ENCODE data around the gene ULBP2. TPM values are rescaled to one million over a fixed set of nuclear protein-coding genes. Genes with fewer than 3 reads are reported as not detected.
"Not testable (repeated sequence)": the region's sequence is repeated elsewhere in the genome, so short reads cannot be mapped to it uniquely, and the experiment has no call there.

The ULBP2 gene
- total RNA-seq, 1 donor from 2014 or later, result not detected

GRCh38 chr6:149935246-149935645 lies 6.6 kb upstream of the ULBP2 start:
- H3K4me3 ChIP-seq, result no peak overlapping the region
- DNase-seq (ENCODE audit: low spot score in 2 of 2), result no peak
- no peak overlapping the region for H3K27ac ChIP-seq
- peaks cover 0 to 10% of the 10 kb centered on the region in 2 donors for H3K4me1 ChIP-seq
- H3K27me3 ChIP-seq, result peaks cover 27% of the 10 kb centered on the region
- no peaks in the 10 kb centered on the region for H3K9me3 ChIP-seq
- intact Hi-C loops (cut with DNase I), result no loop called here
- no peaks in the 10 kb centered on the region for H3K36me3 ChIP-seq
- TF ChIP-seq CTCF (IDR thresholded peaks at IDR 0.05), result no peak

- intact Hi-C loops (cut with DNase I), result no loop called here
- no peak for TF ChIP-seq CTCF (IDR thresholded peaks at IDR 0.05)
Measured at GRCh38 chr6:149935668-149936067, 6.1 kb upstream of the ULBP2 start.

GRCh38 chr6:149936743-149937142 lies 5.1 kb upstream of the ULBP2 start:
- H3K36me3 ChIP-seq, result no peaks in the 10 kb centered on the region
- H3K4me1 ChIP-seq, result peaks cover 0 to 16% of the 10 kb centered on the region in 2 donors
- no peaks in the 10 kb centered on the region for H3K9me3 ChIP-seq
- no peak overlapping the region for H3K4me3 ChIP-seq
- H3K27me3 ChIP-seq, result peaks cover 28% of the 10 kb centered on the region
- no peak overlapping the region for H3K27ac ChIP-seq
- DNase-seq (ENCODE audit: low spot score in 2 of 2), result peak in 1 of 2 donors; percentile 30
- no peak for TF ChIP-seq CTCF (IDR thresholded peaks at IDR 0.05)
- intact Hi-C loops (cut with DNase I), result no loop called here

More at GRCh38 chr6:149935668-149936067, 6.1 kb upstream of the ULBP2 start:
- no peak overlapping the region for H3K4me3 ChIP-seq
- no peak overlapping the region for H3K27ac ChIP-seq
- H3K4me1 ChIP-seq, result peaks cover 0 to 10% of the 10 kb centered on the region in 2 donors
- H3K9me3 ChIP-seq, result no peaks in the 10 kb centered on the region
- H3K27me3 ChIP-seq, result peaks cover 28% of the 10 kb centered on the region
- no peaks in the 10 kb centered on the region for H3K36me3 ChIP-seq
- no peak for DNase-seq (ENCODE audit: low spot score in 2 of 2)

- H3K9me3 ChIP-seq; H3K36me3 ChIP-seq; DNase-seq (ENCODE audit: low spot score in 2 of 2); H3K27ac ChIP-seq; intact Hi-C loops (cut with DNase I): not testable (repeated sequence)
- H3K27me3 ChIP-seq, result peaks cover 28% of the 10 kb centered on the region
- H3K4me1 ChIP-seq, result peaks cover 0 to 21% of the 10 kb centered on the region in 2 donors
- H3K4me3 ChIP-seq, result peak overlapping the region; percentile 51 to 53
Measured at GRCh38 chr6:149938013-149938570, 3.7 kb upstream of the ULBP2 start.

GRCh38 chr6:149938571-149939355 lies 3.1 kb upstream of the ULBP2 start:
- H3K27me3 ChIP-seq, result peaks cover 28% of the 10 kb centered on the region
- no peaks in the 10 kb centered on the region for H3K36me3 ChIP-seq
- TF ChIP-seq CTCF (IDR thresholded peaks at IDR 0.05), result no peak
- peaks cover 0 to 21% of the 10 kb centered on the region in 2 donors for H3K4me1 ChIP-seq
- no peak overlapping the region for H3K27ac ChIP-seq
- intact Hi-C loops (cut with DNase I), result no loop called here
- DNase-seq (ENCODE audit: low spot score in 2 of 2), result peak in 1 of 2 donors; percentile 63
- H3K4me3 ChIP-seq, result peak overlapping the region; percentile 51 to 53
- no peaks in the 10 kb centered on the region for H3K9me3 ChIP-seq

- no peak for TF ChIP-seq CTCF (IDR thresholded peaks at IDR 0.05)
- H3K4me1 ChIP-seq, result peaks cover 0 to 21% of the 10 kb centered on the region in 2 donors
- no peaks in the 10 kb centered on the region for H3K36me3 ChIP-seq
- peaks cover 28% of the 10 kb centered on the region for H3K27me3 ChIP-seq
- no peaks in the 10 kb centered on the region for H3K9me3 ChIP-seq
- no peak overlapping the region for H3K4me3 ChIP-seq
- peak in 1 of 2 donors; percentile 27 for DNase-seq (ENCODE audit: low spot score in 2 of 2)
- intact Hi-C loops (cut with DNase I), result no loop called here
- no peak overlapping the region for H3K27ac ChIP-seq
Measured at GRCh38 chr6:149939356-149939648, 2.5 kb upstream of the ULBP2 start.

All from ascending aorta (tissue), 2 donors.